ENCODE data around the gene SIN3B.
A peak's percentile ranks its signal among the peaks of the same experiment; 100 is the strongest.
"Not testable (repeated sequence)": the region's sequence is repeated elsewhere in the genome, so short reads cannot be mapped to it uniquely, and the experiment has no call there.

The SIN3B gene

GRCh38 chr19:16829010-16829821, at the start of gene SIN3B:
TSS of gene SIN3B (plus strand) at chr19:16829398. CDS start at chr19:16829421, 23 bp downstream.
- DNase-seq (ENCODE audit: low spot score): peak; percentile 92

GRCh38 chr19:16779539-16780163, 49.5 kb upstream of the SIN3B start:
- peak; percentile 4 for DNase-seq (ENCODE audit: low spot score)

GRCh38 chr19:16782719-16783118, 46.5 kb upstream of the SIN3B start:
- no peak for DNase-seq (ENCODE audit: low spot score)

GRCh38 chr19:16788479-16788878, 40.7 kb upstream of the SIN3B start:
- DNase-seq (ENCODE audit: low spot score): no peak

- no peak for DNase-seq (ENCODE audit: low spot score)
Observed at GRCh38 chr19:16789238-16789637, 40.0 kb upstream of the SIN3B start.

- no peak for DNase-seq (ENCODE audit: low spot score)
Observed at GRCh38 chr19:16790051-16790450, 39.1 kb upstream of the SIN3B start.

GRCh38 chr19:16791942-16792341, 37.3 kb upstream of the SIN3B start:
- no peak for DNase-seq (ENCODE audit: low spot score)

GRCh38 chr19:16794456-16795441, 34.4 kb upstream of the SIN3B start:
- DNase-seq (ENCODE audit: low spot score): no peak

GRCh38 chr19:16795731-16796130, 33.5 kb upstream of the SIN3B start:
- no peak for DNase-seq (ENCODE audit: low spot score)

- no peak for DNase-seq (ENCODE audit: low spot score)
Observed at GRCh38 chr19:16797876-16798275, 31.3 kb upstream of the SIN3B start.

GRCh38 chr19:16798326-16798725, 30.9 kb upstream of the SIN3B start:
- DNase-seq (ENCODE audit: low spot score): not testable (repeated sequence)

GRCh38 chr19:16799740-16800139, 29.5 kb upstream of the SIN3B start:
- DNase-seq (ENCODE audit: low spot score): no peak

GRCh38 chr19:16801600-16802013, 27.6 kb upstream of the SIN3B start:
- peak; percentile 41 for DNase-seq (ENCODE audit: low spot score)

GRCh38 chr19:16804176-16804575, 25.0 kb upstream of the SIN3B start:
- no peak for DNase-seq (ENCODE audit: low spot score)

- no peak for DNase-seq (ENCODE audit: low spot score)
Observed at GRCh38 chr19:16807549-16808284, 21.5 kb upstream of the SIN3B start.

- peak; percentile 37 for DNase-seq (ENCODE audit: low spot score)
Observed at GRCh38 chr19:16814526-16815100, 14.6 kb upstream of the SIN3B start.

- DNase-seq (ENCODE audit: low spot score): no peak
Observed at GRCh38 chr19:16820056-16820455, 9.1 kb upstream of the SIN3B start.

- DNase-seq (ENCODE audit: low spot score): no peak
Observed at GRCh38 chr19:16821081-16821480, 8.1 kb upstream of the SIN3B start.

GRCh38 chr19:16822648-16823047, 6.5 kb upstream of the SIN3B start:
- no peak for DNase-seq (ENCODE audit: low spot score)

- DNase-seq (ENCODE audit: low spot score): peak; percentile 78
Observed at GRCh38 chr19:16824658-16825311, 4.4 kb upstream of the SIN3B start.

Data from kidney tubule cell (primary cell).